ENCODE results near the gene FAM20A. TPM values are rescaled to one million over a fixed set of nuclear protein-coding genes. Genes with fewer than 3 reads are reported as not detected.

Gene FAM20A
- total and polyA plus RNA-seq, 11 donors, result 2.6 to 37.9 (median 8.8) TPM

GRCh38 chr17:68606451-68607307 lies 5.5 kb upstream of the FAM20A start:
- H3K4me1 ChIP-seq, result peaks cover 0 to 37% (median 7%) of the 10 kb centered on the region in 12 donors
- no peak for ATAC-seq
- H3K27ac ChIP-seq, result peak overlapping the region in 1 of 12 donors; percentile 55
- no peaks in the 10 kb centered on the region for H3K36me3 ChIP-seq
- 83 to 93% (median 88%) methylated on average over 2 of the region's 2 CpGs for WGBS, 4 donors
- H3K4me3 ChIP-seq, result no peak overlapping the region
- H3K27me3 ChIP-seq, result no peaks in the 10 kb centered on the region
- intact Hi-C loops (cut with DNase I), result loop anchor here in 1 of 10 donors (10.0 kb wide), 1 partner anchor 142 kb away; no protein-coding TSS in a partner anchor
- DNase-seq, result no peak
- peaks cover 0 to 44% (median 26%) of the 10 kb centered on the region in 12 donors for H3K9me3 ChIP-seq
- no peak for TF ChIP-seq CTCF (IDR thresholded peaks at IDR 0.05)
- no peak for TF ChIP-seq POLR2A (IDR thresholded peaks at IDR 0.05)

GRCh38 chr17:68605914-68606313 lies 4.7 kb upstream of the FAM20A start:
- Histone ChIP-seq H3K27me3 (peaks cover 0 to 3% (median 0%) of the 10 kb centered on the region in 9 donors), H3K9me3 (peaks cover 0 to 40% (median 26%) of the 10 kb centered on the region in 12 donors), H3K4me3 (no peak overlapping the region), H3K27ac (peak overlapping the region in 1 of 12 donors; percentile 55), H3K36me3 (no peaks in the 10 kb centered on the region), H3K4me1 (peaks cover 0 to 37% (median 8%) of the 10 kb centered on the region in 12 donors)
- DNase-seq (no peak), ATAC-seq (no peak)
- intact Hi-C loops (cut with DNase I), result loop anchor here in 1 of 10 donors (10.0 kb wide), 1 partner anchor 141 kb away; no protein-coding TSS in a partner anchor
- WGBS, 4 donors, result 6 to 9% (median 8%) methylated on average over 1 of the region's 1 CpG
- TF ChIP-seq POLR2A (IDR thresholded peaks at IDR 0.05) (no peak), CTCF (IDR thresholded peaks at IDR 0.05) (no peak)

- DNase-seq, result no peak
- TF ChIP-seq CTCF (IDR thresholded peaks at IDR 0.05), result no peak
- TF ChIP-seq POLR2A (IDR thresholded peaks at IDR 0.05), result no peak
- H3K4me1 ChIP-seq, result peaks cover 0 to 37% (median 10%) of the 10 kb centered on the region in 12 donors
- H3K27ac ChIP-seq, result peak overlapping the region in 4 of 12 donors; percentile 17 to 98 (median 40)
- H3K27me3 ChIP-seq, result peaks cover 0 to 15% (median 0%) of the 10 kb centered on the region in 9 donors
- 91 to 94% (median 93%) methylated on average over 3 of the region's 3 CpGs for WGBS, 4 donors
- intact Hi-C loops (cut with DNase I), result loop anchor here in 3 of 10 donors (5.0 to 10.0 kb wide), 4 partner anchors 136 to 154 kb away; no protein-coding TSS in a partner anchor
- no peak for ATAC-seq
- H3K36me3 ChIP-seq, result no peaks in the 10 kb centered on the region
- H3K4me3 ChIP-seq, result no peak overlapping the region
- peaks cover 0 to 18% (median 12%) of the 10 kb centered on the region in 12 donors for H3K9me3 ChIP-seq
Measured at GRCh38 chr17:68603656-68604055, 2.5 kb upstream of the FAM20A start.

- H3K9me3 ChIP-seq, result peaks cover 0 to 11% (median 6%) of the 10 kb centered on the region in 12 donors
- TF ChIP-seq CTCF (IDR thresholded peaks at IDR 0.05) (no peak), POLR2A (IDR thresholded peaks at IDR 0.05) (no peak)
- no peak overlapping the region for H3K4me3 ChIP-seq
- H3K27ac ChIP-seq, result peak overlapping the region in 8 of 12 donors; percentile 9 to 98 (median 75)
- ATAC-seq, result peak in 3 of 4 donors; percentile 18 to 40 (median 23)
- peak in 4 of 5 donors; percentile 21 to 57 (median 36) for DNase-seq
- H3K36me3 ChIP-seq, result no peaks in the 10 kb centered on the region
- H3K27me3 ChIP-seq, result peaks cover 0 to 15% (median 0%) of the 10 kb centered on the region in 9 donors
- intact Hi-C loops (cut with DNase I), result loop anchor here in 3 of 10 donors (5.0 to 10.0 kb wide), 4 partner anchors 136 to 154 kb away; no protein-coding TSS in a partner anchor
- peaks cover 0 to 39% (median 10%) of the 10 kb centered on the region in 12 donors for H3K4me1 ChIP-seq
- WGBS, 4 donors, result 60 to 80% (median 74%) methylated on average over 6 of the region's 6 CpGs
Measured at GRCh38 chr17:68603027-68603426, 1.9 kb upstream of the FAM20A start.

Data from heart left ventricle (tissue), 16 donors.